Ureter (tissue), 1 donor: ENCODE results near the gene CHRM4. TPM values are rescaled to one million over a fixed set of nuclear protein-coding genes. Genes with fewer than 3 reads are reported as not detected.
"Not testable (repeated sequence)": the region's sequence is repeated elsewhere in the genome, so short reads cannot be mapped to it uniquely, and the experiment has no call there.

ENCODE experiments used
- DNase-seq: peaks from one replicate; pipeline ENCODE4 v3.0.0-alpha.2; 2020; ENCODE audit warnings: low spot score
- total RNA-seq: library from RNA; stranded (reverse); gene quantifications from one replicate; pipeline ENCODE4 v1.2.4, GENCODE V29; 2023
- donor health status: DM: yes; HTN: yes; CAD: no.

Gene CHRM4
- total RNA-seq, 1 donor from 2014 or later, result not detected

DNA sequence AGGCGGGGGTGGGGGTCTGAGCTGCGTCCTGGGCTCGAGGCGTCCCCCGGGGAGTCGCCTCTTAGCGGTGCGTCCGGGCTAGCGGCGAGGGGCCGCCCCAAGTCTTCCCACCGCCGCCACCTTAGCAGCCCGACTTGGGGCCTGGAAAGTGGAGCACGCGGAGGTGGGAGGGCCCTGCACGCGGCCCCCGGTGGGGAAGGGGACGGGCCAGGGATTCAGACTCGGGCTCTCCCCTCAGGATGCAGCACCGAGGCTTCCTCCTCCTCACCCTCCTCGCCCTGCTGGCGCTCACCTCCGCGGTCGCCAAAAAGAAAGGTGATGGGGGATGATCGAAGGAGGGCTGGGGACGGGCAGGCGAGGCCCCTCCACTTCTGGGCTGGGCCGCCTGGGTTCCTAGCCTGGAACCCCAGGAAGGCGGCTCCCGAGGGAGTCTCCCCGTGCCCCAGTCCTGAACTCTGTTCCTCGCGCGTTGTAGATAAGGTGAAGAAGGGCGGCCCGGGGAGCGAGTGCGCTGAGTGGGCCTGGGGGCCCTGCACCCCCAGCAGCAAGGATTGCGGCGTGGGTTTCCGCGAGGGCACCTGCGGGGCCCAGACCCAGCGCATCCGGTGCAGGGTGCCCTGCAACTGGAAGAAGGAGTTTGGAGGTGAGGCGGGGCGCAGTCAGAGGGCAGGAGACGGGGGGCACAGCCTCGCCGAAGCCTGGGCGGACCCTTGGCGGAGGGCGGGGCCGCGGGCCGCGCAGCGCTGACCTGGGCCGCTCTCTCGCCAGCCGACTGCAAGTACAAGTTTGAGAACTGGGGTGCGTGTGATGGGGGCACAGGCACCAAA lies 9.5 kb downstream of the CHRM4 start:
- DNase-seq, result no peak

DNA sequence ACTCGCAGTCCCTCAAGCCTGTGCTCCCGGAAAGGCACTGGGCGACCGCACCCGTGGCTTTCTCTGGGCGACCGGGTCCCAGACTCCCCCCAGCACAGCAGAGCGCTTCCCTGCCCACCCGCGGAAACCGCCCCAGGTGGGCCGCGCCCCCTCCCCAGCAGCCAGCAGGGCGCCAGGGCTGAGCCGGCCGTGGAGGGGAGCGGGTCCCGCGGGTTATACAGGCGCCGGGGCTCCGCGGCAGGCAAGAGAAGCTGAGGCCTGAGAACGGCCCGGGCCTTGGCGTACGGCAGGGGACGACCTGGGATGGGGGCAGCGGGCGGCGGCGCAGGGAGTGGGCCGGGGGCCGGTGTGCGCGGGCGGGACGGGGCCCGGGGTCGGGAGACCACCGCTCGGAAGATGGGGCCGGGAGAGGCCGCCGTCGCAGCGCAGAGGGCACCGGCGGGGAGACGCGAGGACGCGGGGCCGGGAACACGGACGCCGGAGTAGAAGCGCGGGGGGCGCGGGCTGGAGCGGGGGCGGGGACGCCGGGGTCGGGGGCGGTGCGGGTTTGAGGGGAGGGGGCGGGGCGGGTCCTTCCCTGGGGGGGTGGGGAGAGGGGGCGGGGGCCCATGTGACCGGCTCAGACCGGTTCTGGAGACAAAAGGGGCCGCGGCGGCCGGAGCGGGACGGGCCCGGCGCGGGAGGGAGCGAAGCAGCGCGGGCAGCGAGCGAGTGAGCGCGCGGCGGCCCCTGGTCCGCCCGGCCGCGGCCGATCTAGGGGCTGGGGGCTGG lies 10.3 kb downstream of the CHRM4 start, which contains the start of gene MDK:
Gene MDK, plus strand, starts transcription at position 622 of the 771 bp plus-strand sequence. CDS start 389 bp downstream, outside the sequence.
- no peak for DNase-seq

GRCh38 chr11:46380340-46381047 lies 11.1 kb downstream of the CHRM4 start:
- no peak for DNase-seq

DNA sequence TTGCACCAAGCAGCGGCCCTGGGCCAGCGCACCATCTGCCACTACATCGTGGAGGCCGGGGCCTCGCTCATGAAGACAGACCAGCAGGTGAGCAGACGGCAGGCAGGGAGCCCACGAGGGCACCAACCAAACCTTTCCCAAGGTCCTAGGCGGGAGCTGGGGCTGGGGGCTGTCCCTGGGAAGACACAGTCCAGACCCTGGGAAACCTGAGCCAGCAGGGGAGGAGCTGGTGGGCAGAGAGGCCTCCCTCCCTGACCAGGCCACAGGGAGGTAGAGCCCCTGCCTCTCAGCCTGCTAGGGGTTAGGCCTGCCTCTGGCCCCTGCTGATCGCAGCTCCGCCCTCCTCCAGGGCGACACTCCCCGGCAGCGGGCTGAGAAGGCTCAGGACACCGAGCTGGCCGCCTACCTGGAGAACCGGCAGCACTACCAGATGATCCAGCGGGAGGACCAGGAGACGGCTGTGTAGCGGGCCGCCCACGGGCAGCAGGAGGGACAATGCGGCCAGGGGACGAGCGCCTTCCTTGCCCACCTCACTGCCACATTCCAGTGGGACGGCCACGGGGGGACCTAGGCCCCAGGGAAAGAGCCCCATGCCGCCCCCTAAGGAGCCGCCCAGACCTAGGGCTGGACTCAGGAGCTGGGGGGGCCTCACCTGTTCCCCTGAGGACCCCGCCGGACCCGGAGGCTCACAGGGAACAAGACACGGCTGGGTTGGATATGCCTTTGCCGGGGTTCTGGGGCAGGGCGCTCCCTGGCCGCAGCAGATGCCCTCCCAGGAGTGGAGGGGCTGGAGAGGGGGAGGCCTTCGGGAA lies 11.9 kb downstream of the CHRM4 start:
- DNase-seq, result not testable (repeated sequence)

DNA sequence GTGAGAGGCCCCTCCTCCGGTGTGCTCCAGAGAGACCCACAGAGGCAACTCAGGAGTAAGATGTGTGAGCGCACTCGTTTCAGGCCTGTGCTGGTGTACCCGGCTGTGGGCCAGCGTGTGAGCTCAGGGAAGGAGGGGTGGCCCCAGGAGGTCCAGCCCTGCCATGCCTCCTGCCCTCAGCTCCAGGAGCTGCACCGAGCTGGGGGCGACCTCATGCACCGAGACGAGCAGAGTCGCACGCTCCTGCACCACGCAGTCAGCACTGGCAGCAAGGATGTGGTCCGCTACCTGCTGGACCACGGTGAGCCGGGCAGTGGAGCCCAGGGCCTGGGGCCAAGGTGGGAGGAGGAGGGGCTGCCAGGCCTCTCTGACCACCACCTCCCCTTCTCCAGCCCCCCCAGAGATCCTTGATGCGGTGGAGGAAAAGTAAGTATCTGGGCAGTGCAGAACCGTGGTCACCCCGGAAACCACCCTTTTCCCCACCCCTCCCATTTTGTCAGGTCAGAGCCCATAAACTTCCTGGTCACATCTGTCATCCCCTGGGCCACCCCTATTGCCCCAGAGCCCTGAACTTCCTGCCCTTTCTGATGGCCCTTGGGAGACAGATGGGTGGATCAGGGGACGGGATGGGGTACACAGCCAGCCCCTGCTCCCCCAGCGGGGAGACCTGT lies 12.6 kb downstream of the CHRM4 start:
- no peak for DNase-seq

- no peak for DNase-seq
Measured at GRCh38 chr11:46378296-46378695, 13.3 kb downstream of the CHRM4 start.

DNA sequence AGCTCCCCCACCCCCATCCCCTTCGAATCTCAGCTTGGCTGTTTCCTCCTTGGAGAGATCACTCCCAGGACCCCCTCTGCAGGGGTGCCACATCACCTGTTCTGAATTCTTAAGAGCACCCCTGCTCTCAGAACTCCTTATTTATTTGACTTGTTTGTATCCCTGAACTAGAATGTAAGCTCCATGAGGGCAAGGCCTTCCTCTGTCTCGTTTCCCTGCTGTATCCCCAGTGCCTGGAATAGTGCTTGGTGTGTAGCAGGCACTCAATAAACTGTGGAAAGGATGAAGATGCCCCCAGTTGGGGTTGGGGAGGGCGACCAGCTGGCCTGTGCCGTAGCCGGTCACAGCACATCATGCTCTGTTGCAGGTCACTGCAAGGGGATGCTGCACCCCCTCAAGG lies 13.7 kb downstream of the CHRM4 start:
- no peak for DNase-seq

DNA sequence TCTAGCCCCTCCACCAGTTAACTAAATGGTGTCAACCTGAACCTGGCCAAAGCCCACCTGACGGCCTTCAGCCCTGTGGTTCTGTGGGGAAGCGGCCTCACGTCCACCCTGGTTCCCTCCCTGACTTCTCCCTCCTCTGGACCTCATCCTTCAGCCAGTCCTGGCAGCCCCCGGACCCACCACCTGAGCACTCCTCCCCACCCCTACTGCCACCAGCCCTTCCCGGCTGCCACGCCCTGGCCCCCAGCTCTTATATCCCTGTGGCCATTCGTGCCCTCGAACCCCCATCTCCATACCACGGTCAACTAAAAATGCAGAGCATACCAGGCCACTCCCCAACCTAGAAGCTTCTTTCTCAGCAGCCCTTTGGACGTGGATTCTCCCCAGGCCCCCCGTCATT lies 14.3 kb downstream of the CHRM4 start:
- DNase-seq, result no peak

DNA sequence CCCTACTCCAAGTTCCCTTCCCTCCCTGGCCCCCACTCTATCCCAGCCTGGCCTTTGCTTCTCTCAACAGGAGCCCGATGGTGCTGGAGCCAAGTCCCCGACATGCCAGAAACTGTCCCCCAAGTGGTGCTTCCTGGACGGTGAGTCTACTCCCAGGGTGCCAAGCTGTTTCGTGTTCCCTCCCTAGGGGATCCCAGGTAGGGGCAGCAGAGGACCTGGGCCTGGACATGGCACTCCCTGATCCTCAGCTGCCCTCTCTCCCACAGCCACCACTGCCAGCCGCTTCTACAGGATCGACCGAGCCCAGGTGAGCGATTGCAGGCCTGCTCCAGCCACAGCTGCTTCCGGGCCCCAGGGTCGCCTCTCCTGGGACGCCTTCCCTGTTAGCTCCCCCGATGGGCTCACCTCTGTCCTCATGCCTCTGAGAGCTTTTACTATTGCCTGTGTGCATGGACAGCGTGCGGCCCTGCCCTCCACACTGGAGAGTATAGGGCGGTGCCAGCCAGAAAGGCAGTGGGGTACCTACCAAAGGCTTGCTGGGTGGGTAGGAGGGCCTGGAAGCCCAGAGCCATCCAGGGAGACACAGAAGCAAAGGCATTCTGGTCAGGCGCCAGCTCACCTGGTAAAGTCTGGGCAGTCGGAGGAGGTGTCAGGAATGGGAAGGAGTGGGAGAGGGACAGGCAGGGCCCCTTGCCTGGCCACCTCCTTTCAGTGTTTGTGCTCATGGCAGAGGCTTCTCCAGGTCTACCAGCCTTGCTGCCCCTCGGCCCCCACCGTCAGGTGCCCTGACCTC lies 15.1 kb downstream of the CHRM4 start:
- no peak for DNase-seq

- no peak for DNase-seq
Measured at GRCh38 chr11:46375392-46376101, 16.0 kb downstream of the CHRM4 start.

DNA sequence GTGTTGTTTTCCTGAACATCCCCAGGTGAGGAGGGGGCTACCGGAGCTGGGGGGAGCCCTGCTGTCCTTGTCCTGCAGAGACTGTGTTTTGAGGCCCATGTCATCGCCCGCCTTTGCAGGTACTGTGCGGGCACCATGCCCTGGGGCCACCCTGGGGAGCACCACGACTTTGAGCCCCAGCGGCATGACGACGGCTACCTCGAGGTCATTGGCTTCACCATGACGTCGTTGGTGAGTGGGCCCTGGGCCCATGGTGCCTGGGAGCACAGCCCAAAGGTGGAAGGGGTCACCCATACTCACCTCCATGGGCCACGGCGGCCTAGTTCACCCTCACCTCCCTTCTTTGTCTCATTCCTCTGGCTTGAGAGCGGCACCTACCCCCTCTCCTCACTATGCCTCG lies 16.8 kb downstream of the CHRM4 start:
- no peak for DNase-seq

GRCh38 chr11:46373787-46374740 lies 17.5 kb downstream of the CHRM4 start:
- DNase-seq, result no peak

DNA sequence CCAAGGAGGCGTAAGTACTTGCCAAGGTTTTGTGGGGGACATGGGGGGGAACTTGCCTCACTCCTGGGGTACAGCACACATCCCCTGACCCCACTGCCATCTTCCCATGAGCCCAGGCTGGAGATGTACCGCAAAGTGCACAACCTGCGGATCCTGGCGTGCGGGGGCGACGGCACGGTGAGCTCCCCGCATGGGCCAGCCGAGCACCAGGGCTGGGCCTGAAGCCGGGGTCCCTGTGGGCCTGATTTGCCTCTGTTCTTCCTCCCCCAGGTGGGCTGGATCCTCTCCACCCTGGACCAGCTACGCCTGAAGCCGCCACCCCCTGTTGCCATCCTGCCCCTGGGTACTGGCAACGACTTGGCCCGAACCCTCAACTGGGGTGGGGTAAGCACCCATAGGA lies 19.1 kb downstream of the CHRM4 start:
- not testable (repeated sequence) for DNase-seq

DNA sequence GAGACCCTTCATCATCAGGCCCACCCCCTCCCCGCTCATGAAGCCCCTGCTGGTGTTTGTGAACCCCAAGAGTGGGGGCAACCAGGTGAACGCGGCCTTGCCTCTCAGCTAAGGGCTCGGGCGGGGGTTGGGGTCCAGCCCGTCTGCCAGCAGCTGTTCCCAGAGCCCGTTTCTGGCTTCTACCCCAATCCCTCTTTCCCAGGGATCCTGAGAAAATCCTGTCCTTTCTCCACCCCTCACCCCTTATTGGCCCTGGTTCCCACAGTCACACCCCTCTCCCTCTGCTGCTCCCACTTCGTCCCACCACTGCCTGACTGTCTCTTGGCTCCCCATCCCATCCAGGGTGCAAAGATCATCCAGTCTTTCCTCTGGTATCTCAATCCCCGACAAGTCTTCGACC lies 19.5 kb downstream of the CHRM4 start:
- DNase-seq, result no peak

DNA sequence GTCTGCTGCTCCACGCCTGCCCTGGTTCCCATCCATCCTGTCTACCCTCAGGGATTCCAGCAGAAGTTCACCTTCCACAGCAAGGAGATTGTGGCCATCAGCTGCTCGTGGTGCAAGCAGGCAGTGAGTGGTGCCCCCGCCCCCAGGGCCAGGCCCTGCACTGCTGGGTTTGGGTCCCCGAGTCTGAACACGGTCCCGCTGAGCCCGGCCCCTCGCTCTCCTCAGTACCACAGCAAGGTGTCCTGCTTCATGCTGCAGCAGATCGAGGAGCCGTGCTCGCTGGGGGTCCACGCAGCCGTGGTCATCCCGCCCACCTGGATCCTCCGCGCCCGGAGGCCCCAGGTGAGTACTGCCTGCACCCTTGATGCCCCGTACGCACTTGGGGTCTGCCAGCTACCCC lies 20.3 kb downstream of the CHRM4 start:
- DNase-seq, result not testable (repeated sequence)

GRCh38 chr11:46370253-46370652 lies 21.3 kb downstream of the CHRM4 start:
- no peak for DNase-seq

- DNase-seq, result no peak
Measured at GRCh38 chr11:46369458-46370152, 22.0 kb downstream of the CHRM4 start.

DNA sequence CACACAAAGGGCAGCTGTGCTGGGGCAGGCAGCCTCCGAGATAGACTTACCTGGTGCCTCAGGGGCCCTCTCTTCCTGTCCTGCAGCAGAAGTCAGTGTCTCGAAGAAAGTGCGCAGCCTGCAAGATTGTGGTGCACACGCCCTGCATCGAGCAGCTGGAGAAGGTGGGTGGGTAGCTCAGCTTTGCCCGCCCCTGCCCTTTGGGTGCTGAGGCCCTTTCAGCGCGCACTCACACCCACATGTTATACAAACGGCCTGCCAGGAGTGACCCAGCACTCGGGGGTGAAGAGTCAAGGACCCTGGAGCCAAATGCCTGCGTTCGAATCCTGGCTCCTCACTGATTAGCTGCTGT lies 23.7 kb downstream of the CHRM4 start:
- no peak for DNase-seq
